HAP-1 (cell line): Measurements from ENCODE around the gene DPP4.

Experiments used
- DNase-seq, 2 experiments: peaks; one replicate each; pipeline ENCODE4 v3.0.0-alpha.2; 2016 to 2020; ENCODE audit warnings: low spot score in 2 of 2
- H3K27me3 ChIP-seq: fragments of 250-450 bp; sonication (Bioruptor Pico); 2 replicates; pipeline ENCODE4 v1.5.1; 2020; ENCODE audit warnings: low read depth, mild to moderate bottlenecking, moderate library complexity
- H3K36me3 ChIP-seq: fragments of 250-450 bp; sonication (Bioruptor Pico); replicated peaks from 2 replicates; pipeline ENCODE4 v1.5.1; 2020; ENCODE audit warnings: mild to moderate bottlenecking
- H3K4me1 ChIP-seq: fragments of 250-450 bp; sonication (Bioruptor Pico); 2 replicates; pipeline ENCODE4 v1.5.1; 2020; ENCODE audit warnings: mild to moderate bottlenecking
- H3K4me3 ChIP-seq: fragments of 250-450 bp; sonication (Bioruptor Pico); 2 replicates; pipeline ENCODE4 v1.5.1; 2020; ENCODE audit warnings: mild to moderate bottlenecking, moderate library complexity
- H3K9me3 ChIP-seq: fragments of 250-450 bp; sonication (Bioruptor Pico); 2 replicates; pipeline ENCODE4 v1.5.1; 2020; ENCODE audit warnings: mild to moderate bottlenecking, moderate library complexity
- in situ Hi-C: fragments of 300-500 bp; cut with MboI; formaldehyde crosslinking; loops from 3 replicates; pipeline ENCODE4 v1.14.3; 2020; ENCODE audit warnings: low sequenced_read_pairs, inconsistent platforms, mixed read lengths

DPP4 gene

GRCh38 chr2:162073888-162074631 is at the start of gene DPP4:
TSS of gene DPP4 (minus strand) at chr2:162074215. CDS start at chr2:162073981, 234 bp downstream.
- H3K36me3 ChIP-seq, result no peaks in the 10 kb centered on the region
- in situ Hi-C loops, result no loop called here
- H3K9me3 ChIP-seq, result no peaks in the 10 kb centered on the region
- peak; percentile 31 to 54 for DNase-seq
- peak within 1 kb of the TSS; percentile 40 for H3K4me3 ChIP-seq
- peaks cover 8% of the 10 kb centered on the region for H3K4me1 ChIP-seq
- peaks cover 7% of the 10 kb centered on the region; the same call in 1 of the 2 replicates for H3K27me3 ChIP-seq

GRCh38 chr2:162118166-162119031 is 44.4 kb upstream of the DPP4 start:
- Histone ChIP-seq H3K4me1 (no peaks in the 10 kb centered on the region), H3K36me3 (no peaks in the 10 kb centered on the region), H3K9me3 (no peaks in the 10 kb centered on the region), H3K4me3 (no peak overlapping the region), H3K27me3 (no peaks in the 10 kb centered on the region)
- no peak for DNase-seq
- in situ Hi-C loops, result loop anchor here (25.0 kb wide), 1 partner anchor 106 kb away; no protein-coding TSS in a partner anchor

DNA sequence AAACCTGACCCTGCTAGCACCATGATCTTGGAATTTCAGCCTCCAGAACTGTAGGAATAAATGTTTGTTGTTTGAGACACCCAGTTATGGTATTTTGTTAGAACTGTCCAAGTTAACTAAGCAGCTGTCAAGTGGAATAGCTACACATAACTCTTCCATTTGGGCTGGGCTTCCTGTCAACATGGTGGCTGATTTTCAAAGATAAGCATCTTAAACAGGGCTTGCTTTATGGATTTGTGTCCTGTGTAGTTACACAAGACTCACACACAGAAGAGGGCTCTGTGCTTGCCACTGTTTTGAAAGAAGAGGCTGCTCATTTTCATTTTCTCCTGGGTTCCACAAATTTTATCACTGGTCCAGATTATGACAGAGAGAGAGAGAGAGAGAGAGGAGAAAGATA is 42.3 kb upstream of the DPP4 start:
- no peaks in the 10 kb centered on the region for H3K4me1 ChIP-seq
- H3K9me3 ChIP-seq, result no peaks in the 10 kb centered on the region
- in situ Hi-C loops, result loop anchor here (25.0 kb wide), 1 partner anchor 104 kb away; no protein-coding TSS in a partner anchor
- no peak overlapping the region for H3K4me3 ChIP-seq
- no peaks in the 10 kb centered on the region for H3K36me3 ChIP-seq
- no peaks in the 10 kb centered on the region for H3K27me3 ChIP-seq
- no peak for DNase-seq

DNA sequence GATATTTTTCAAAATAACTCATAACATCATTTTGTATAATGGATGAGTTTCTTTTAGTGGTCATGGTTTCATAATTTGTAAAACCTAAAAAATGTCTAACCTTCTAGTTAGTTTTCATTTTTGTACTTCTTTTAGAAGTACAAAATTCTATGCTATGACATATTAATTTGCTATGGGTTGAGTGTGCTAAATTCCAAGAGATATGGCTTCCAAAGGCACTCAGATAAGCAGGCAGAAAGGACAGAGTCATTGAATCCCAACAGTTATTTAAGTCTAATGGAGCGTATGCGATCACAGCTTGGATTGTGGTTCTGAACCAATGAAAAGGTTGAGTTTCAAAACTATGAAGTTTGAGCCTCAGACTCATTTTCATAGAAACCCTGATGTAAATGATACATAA is 41.1 kb upstream of the DPP4 start:
- Histone ChIP-seq H3K4me3 (no peak overlapping the region), H3K27me3 (no peaks in the 10 kb centered on the region), H3K36me3 (no peaks in the 10 kb centered on the region), H3K4me1 (no peaks in the 10 kb centered on the region), H3K9me3 (no peaks in the 10 kb centered on the region)
- in situ Hi-C loops, result loop anchor here (25.0 kb wide), 1 partner anchor 103 kb away; no protein-coding TSS in a partner anchor
- no peak for DNase-seq

DNA sequence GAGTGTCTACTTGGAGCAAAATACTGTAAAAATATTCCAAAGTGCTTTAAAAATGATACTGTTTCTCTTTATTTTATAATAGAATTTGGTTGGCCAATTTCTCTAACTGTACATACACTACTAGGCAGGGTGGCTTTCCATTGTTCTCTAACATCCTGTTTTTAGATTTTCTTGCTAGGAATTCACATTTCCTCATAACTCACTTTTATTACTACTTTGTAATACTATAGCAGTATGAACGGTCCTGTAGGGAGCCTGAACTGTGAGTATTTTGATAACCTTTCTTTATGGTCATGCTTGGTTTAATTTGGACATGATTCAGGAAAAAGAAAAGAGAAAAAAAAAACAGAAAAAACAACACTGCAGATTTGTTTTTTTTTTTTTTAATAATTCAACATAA is 40.3 kb upstream of the DPP4 start:
- H3K9me3 ChIP-seq, result no peaks in the 10 kb centered on the region
- H3K4me3 ChIP-seq, result no peak overlapping the region
- in situ Hi-C loops, result loop anchor here (25.0 kb wide), 1 partner anchor 102 kb away; no protein-coding TSS in a partner anchor
- no peak for DNase-seq
- no peaks in the 10 kb centered on the region for H3K4me1 ChIP-seq
- no peaks in the 10 kb centered on the region for H3K27me3 ChIP-seq
- no peaks in the 10 kb centered on the region for H3K36me3 ChIP-seq

- no peaks in the 10 kb centered on the region for H3K9me3 ChIP-seq
- H3K4me3 ChIP-seq, result no peak overlapping the region
- in situ Hi-C loops, result loop anchor here (25.0 kb wide), 1 partner anchor 101 kb away; no protein-coding TSS in a partner anchor
- H3K36me3 ChIP-seq, result no peaks in the 10 kb centered on the region
- DNase-seq, result no peak
- no peaks in the 10 kb centered on the region for H3K27me3 ChIP-seq
- H3K4me1 ChIP-seq, result no peaks in the 10 kb centered on the region
These were observed 39.8 kb upstream of the DPP4 start for GRCh38 chr2:162113776-162114168.

DNA sequence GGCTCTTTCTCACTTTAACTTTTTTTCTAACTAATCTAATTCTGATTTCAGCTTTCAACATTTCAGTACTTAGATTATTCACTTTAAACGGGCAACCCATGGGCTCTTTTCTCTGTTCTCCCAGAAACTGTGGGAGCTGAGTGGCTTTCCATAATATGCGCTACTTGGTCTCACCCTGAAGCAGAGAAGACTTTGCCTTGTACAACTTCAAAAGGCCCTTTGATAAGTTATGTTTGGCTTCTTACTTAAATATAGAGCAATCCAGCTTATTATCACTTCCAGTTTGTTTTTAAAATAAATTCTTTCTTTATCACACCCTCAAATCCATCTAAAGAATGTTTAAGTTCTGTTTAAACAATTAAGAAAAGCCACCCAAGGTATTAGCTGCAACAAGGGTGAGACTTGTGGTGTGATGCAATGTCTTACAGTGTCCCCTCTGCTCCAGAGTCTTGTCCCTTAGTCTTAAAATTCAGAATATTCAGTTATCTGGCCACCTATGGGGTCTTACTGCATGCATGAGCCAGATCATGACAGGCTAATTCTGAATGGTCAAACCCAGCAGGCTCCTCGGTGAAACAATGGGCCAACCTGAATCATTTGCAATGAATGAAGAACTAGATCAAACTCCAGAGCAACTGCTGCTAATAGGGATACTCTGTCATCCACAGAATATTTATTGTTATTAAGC is 39.2 kb upstream of the DPP4 start:
- in situ Hi-C loops, result loop anchor here (25.0 kb wide), 1 partner anchor 101 kb away; no protein-coding TSS in a partner anchor
- Histone ChIP-seq H3K27me3 (no peaks in the 10 kb centered on the region), H3K9me3 (no peaks in the 10 kb centered on the region), H3K36me3 (no peaks in the 10 kb centered on the region), H3K4me1 (no peaks in the 10 kb centered on the region), H3K4me3 (no peak overlapping the region)
- no peak for DNase-seq

- DNase-seq, result no peak
- Histone ChIP-seq H3K9me3 (no peaks in the 10 kb centered on the region), H3K4me1 (no peaks in the 10 kb centered on the region), H3K4me3 (no peak overlapping the region), H3K27me3 (no peaks in the 10 kb centered on the region), H3K36me3 (no peaks in the 10 kb centered on the region)
- in situ Hi-C loops, result loop anchor here (25.0 kb wide), 1 partner anchor 100 kb away; no protein-coding TSS in a partner anchor
These were observed 38.2 kb upstream of the DPP4 start for GRCh38 chr2:162111958-162112850.

DNA sequence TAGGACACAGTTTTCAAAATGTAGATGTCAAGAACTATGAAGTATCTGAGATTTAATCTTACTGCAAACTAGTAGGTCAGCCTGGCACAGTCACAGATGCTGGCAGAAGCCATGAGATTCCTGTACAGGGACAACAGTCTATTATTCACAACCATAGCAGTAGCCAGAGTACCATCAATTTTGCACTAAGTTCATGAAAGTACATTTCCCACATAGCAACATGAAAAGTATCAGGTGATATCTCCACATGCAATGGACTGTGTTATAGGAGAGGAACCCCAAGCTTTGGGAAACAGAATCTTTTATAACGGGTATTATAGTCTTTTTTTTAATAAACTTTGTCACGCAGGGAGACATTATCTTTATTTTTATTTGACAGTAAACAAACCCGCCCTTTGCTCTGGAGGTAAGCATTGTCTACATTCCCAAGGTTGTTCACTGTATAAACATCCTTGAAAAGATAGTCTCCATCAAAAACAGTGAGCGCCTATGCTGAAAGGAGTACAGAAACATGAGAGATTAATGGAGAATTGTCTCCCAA is 33.4 kb upstream of the DPP4 start:
- Histone ChIP-seq H3K4me1 (no peaks in the 10 kb centered on the region), H3K4me3 (no peak overlapping the region), H3K27me3 (no peaks in the 10 kb centered on the region), H3K36me3 (no peaks in the 10 kb centered on the region), H3K9me3 (no peaks in the 10 kb centered on the region)
- DNase-seq, result no peak
- in situ Hi-C loops, result loop anchor here (25.0 kb wide), 1 partner anchor 95 kb away; no protein-coding TSS in a partner anchor

DNA sequence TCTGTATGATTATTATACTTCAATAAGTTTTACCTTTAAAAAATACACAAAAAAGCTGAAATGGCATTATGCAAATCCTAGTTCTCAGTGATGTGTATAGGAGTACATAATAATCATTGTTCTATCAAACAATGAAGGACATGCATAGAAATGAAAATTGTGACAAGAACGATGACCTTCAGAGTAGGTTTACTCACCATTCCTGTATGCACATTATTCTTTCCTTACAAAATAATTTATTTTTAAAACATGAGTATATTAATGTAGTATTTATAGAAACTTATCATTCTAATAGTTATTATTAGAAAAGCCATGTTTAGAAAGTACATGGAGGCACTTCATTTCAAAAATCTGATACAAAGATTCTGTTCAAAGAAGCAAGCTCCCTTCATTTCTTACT is 32.7 kb upstream of the DPP4 start:
- Histone ChIP-seq H3K4me1 (no peaks in the 10 kb centered on the region), H3K27me3 (no peaks in the 10 kb centered on the region), H3K4me3 (no peak overlapping the region), H3K9me3 (no peaks in the 10 kb centered on the region), H3K36me3 (no peaks in the 10 kb centered on the region)
- in situ Hi-C loops, result loop anchor here (25.0 kb wide), 1 partner anchor 94 kb away; no protein-coding TSS in a partner anchor
- no peak for DNase-seq

DNA sequence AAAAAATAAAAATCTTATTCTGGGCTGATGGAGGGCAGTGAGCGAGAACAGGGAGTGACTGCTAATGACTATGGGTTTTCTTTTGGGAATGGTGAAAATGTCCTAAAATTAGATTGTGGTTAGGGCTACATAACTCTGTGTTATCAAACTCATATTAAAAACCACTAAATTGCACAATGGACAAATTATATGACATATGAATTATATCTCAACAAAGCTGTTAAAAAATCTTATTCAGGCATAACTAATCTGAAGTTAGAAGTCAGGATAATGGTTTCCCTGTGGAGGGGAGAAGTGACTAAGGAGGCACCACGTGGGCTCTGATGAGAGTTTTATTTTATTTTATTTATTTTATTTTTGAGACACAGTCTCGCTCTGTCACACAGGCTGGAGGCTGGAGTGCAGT is 32.1 kb upstream of the DPP4 start:
- Histone ChIP-seq H3K9me3 (no peaks in the 10 kb centered on the region), H3K36me3 (no peaks in the 10 kb centered on the region), H3K4me3 (no peak overlapping the region), H3K4me1 (no peaks in the 10 kb centered on the region), H3K27me3 (no peaks in the 10 kb centered on the region)
- in situ Hi-C loops, result loop anchor here (25.0 kb wide), 1 partner anchor 94 kb away; no protein-coding TSS in a partner anchor
- DNase-seq, result no peak

DNA sequence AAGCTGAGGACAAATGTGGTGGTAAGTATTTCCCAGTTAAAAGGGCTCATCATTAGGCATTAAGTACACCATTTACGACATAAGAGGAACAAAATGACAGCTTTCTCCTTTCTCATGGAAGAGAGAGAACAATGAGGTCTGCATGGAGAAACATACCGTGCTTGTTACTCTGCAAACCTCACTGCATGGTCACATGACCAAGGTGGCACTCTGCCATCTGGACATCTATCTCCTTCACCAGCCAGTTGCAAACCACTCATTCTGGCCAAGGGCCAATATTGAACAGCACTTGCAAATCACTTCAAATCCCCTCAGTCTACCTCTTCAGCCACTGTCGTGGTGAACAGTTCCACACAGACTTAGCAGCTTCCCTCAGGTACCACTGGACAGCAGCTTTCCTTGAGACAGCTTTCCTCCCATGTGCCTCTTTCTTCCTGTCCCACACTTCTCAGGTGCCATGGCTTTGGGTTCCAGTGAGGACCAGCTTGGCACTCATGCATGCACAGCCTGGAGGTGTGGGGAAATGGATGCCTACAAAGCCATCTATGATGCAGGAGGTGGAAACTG is 29.5 kb upstream of the DPP4 start:
- Histone ChIP-seq H3K36me3 (no peaks in the 10 kb centered on the region), H3K27me3 (no peaks in the 10 kb centered on the region), H3K4me3 (no peak overlapping the region), H3K4me1 (no peaks in the 10 kb centered on the region), H3K9me3 (no peaks in the 10 kb centered on the region)
- DNase-seq, result no peak
- in situ Hi-C loops, result loop anchor here (25.0 kb wide), 1 partner anchor 91 kb away; no protein-coding TSS in a partner anchor
